Stimulated activated CD8-positive, alpha-beta memory T cell treated with anti-CD3 and anti-CD28 coated beads, Interleukin-12 subunit alpha, Interleukin-12 subunit beta, amount 100 ng/mL, for 24 hours (primary cell): Measurements from ENCODE around the gene BCL7C.

ENCODE experiments used
- DNase-seq: peaks from one replicate; pipeline ENCODE4 v3.0.0-alpha.2; 2020; ENCODE audit errors: extremely low read depth

BCL7C gene

DNA sequence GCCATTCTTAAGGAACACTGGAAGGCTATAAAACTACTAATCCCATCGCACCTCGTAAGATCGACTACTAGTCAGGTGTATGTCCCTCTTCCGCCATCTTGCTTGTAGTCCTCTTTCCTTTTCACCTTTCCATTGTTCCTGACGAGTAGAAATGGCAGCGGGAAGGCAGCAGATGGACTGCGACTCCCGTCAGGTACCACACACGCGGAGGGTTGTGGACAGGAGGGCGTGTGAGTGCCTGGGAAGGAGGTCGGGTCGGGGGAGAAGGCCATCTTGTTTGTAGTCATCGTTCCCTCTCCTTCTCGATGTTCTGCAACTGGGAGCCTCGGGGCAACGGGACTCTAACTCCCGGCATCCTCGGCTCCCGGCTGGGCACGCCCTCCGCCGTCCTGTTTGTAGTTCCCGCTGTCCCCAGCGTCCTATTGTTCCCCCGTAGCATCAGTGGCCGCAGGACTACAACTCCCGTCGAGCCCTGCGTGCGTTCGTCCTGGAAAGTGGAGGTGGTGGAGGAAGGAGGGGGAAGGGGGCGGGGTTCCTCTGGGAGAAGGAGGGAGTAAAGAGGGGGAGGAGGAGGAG lies 29.2 kb upstream of the BCL7C start:
- peak; percentile 92 for DNase-seq

DNA sequence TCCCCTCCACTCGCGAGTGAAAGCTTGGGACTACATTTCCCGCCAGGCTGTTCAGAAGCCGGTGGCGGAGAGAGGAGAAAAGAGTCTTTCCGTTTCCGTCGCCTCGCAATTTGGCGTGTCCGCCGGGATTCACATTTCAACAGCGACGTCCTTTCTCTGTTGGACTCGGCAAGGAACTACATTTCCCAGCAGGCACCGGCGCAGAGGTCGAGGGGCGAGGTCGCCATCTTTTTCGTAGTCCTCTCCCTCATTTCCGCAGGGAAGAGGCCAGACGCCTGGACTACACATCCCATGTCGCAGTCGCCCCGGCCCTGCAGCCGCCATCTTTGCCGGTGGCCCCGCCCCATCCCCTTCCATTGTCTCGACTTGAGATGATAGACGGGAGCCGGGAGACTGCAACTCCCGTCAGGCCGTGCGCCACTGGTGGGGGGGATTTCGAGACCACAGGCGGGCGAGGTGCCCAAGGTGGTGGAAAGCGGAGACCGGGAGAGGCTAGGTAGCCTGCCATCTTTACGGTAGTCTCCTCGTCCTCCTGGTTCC lies 28.6 kb upstream of the BCL7C start:
- DNase-seq = peak; percentile 99

- peak; percentile 72 for DNase-seq
These were observed 28.0 kb upstream of the BCL7C start for GRCh38 chr16:30921748-30922419.

GRCh38 chr16:30921459-30921747 lies 27.5 kb upstream of the BCL7C start:
- no peak for DNase-seq

- no peak for DNase-seq
These were observed 27.0 kb upstream of the BCL7C start for GRCh38 chr16:30920891-30921290.

DNA sequence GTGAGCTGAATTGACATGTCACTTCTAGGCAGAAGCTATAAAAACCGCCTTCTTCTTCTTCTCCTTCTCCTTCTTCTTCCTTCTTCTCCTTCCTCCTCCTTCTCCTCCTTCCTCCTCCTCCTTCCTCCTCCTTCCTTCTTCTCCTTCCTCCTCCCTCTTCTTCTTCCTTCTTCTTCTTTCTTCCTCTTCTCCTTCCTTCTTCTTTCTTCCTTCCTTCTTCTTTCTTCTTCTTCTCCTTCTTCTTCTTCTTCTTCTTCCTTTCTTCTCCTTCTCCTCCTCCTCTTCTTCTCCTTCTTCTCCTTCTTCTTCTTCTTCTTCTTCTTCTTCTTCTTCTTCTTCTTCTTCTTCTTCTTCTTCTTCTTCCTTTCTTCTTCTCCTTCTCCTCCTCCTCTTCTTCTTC lies 24.7 kb upstream of the BCL7C start:
- no peak for DNase-seq

DNA sequence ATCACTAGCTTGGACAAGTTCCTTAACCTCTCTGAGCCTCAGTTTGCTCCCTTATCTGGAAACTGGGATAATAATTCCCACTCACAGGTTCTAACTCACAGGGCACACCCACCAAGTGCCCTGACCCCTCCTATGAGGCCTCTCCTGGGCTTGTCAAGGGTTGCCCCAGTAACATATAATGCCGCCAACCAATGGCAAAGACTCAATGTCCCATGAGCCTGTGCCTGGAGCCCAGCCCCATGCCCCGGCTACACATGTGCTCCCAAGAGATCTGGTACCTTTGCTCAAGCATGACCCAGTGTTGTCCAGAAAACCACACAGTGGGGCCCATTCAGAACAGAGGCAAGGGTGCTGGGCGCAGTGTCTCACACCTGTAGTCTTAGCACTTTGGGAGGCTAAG lies 21.0 kb upstream of the BCL7C start:
- no peak for DNase-seq

DNA sequence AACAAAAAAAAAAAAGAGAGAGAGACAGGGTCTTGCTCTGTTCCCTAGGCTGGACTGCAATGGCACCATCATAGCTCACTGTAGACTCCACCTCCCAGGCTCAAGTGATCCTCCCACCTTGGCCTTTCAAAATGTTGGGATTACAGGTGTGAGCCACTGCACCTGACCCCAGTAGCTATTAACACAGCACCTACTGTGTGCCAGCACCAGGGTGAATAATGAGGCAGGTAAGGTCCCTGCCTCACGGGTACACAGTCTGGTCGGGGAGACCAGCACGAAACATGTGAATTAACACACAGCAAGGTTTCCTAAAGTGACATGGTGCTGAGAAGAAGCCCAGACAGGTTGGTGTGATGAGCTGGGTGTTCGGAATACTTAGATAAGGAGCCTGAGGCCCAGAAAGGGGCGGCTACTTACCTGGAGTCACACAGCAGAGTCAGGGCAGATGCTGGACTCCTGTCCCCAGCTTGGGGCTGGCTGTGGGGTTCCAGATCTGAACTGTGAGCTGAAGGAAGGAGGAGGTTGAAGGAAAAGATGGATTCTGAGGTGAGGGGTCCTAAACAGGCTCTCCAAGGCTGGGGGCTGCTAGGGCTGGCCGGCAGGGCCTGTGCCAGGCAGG lies 19.0 kb upstream of the BCL7C start:
- DNase-seq = no peak

DNA sequence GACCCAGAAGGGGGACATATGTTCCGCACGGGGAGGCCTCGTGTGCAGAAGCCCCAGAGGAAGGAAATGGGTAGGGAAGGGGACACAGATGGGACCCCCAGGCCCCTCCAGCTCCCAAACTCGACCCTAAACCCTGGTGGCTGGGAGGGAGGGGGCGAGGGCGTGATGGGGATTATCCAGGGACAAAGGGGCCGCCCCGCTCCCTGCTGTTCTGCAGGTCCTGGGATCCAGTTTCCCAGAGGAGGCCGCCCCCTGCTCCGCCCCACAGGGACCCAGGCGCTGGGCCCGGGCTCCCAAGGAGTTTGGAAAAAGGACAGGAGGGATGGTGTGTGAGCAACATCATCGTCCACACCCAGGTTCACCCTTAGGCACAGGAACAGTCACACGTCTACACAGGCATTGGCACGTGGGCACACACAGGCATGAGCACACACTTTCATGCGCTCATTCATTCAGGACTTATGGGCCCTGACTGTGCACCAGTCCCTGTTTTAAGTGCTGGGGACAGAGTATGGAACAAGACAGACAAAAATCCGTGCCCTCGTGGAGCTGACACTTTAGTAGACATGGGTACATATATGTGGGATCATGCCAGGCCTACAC lies 16.7 kb upstream of the BCL7C start:
- no peak for DNase-seq

- no peak for DNase-seq
These were observed 13.2 kb upstream of the BCL7C start for GRCh38 chr16:30907064-30907463.

DNA sequence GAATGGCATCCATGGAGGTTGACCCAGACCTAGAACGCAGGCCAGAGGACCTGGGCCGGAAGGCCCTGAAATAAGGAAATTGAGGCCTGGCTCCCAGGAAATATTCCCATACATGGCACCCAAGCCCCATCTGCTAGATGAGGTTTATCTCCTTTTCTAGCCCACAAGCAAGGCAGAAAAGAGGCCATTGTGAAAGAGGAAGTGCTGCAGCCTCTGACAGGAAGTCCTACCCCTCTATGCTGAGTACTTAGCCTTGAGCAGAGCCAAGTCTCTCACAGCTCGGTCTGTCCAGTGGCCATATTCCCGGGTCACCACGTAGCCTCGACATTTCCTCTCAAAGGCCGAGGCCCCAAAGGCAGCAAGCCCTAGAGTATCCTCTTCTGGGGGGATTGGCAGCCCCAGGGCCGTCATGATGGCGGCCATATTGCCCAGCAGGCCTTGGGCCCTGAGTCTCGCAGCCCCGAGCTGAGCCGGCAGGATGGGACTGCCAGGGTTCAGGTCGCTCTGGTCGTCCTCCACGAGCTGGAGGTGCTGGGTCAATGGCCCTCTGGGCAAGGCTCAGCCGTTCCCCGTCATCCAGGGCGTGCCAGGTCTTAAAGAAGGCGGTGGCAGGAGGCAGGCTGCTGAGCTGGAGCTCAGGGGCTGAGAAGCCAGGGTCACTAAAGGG lies 10.4 kb upstream of the BCL7C start:
- DNase-seq = no peak

GRCh38 chr16:30903596-30903995 lies 9.7 kb upstream of the BCL7C start:
- DNase-seq = no peak

DNA sequence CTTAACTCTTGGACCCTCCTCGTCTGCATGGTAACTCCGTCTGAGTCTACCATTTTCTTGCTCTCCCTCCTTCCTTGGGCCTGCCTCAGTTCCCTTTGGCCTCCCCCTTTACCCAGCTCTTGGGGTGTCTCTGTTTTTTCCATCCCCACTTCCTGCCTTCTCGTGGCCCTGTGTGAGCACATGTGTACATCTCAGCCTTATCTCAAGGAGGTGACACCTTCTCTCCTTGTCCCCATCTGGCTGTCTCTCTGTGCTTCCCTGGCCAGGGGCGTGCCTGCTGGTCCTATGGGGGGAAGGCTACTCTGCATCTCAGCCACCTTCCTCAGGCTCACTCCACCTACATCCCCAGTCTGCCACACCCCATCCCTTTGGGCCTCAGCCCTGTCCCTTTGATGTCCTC lies 9.1 kb upstream of the BCL7C start:
- DNase-seq = no peak

DNA sequence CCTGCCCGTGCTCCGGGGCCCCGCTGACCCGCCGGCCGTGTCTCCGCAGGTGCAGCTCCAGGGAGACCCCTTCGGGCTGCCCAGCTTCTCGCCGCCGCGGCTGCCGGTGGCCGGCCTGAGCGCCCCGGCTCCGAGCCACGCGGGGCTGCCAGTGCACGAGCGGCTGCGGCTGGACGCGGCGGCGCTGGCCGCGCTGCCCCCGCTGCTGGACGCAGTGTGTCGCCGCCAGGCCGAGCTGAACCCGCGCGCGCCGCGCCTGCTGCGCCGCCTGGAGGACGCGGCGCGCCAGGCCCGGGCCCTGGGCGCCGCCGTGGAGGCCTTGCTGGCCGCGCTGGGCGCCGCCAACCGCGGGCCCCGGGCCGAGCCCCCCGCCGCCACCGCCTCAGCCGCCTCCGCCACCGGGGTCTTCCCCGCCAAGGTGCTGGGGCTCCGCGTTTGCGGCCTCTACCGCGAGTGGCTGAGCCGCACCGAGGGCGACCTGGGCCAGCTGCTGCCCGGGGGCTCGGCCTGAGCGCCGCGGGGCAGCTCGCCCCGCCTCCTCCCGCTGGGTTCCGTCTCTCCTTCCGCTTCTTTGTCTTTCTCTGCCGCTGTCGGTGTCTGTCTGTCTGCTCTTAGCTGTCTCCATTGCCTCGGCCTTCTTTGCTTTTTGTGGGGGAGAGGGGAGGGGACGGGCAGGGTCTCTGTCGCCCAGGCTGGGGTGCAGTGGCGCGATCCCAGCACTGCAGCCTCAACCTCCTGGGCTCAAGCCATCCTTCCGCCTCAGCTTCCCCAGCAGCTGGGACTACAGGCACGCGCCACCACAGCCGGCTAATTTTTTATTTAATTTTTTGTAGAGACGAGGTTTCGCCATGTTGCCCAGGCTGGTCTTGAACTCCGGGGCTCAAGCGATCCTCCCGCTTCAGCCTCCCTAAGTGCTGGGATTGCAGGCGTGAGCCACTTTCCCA lies 8.4 kb upstream of the BCL7C start:
- DNase-seq = no peak

- DNase-seq = no peak
These were observed 7.5 kb upstream of the BCL7C start for GRCh38 chr16:30901201-30902028.

- no peak for DNase-seq
These were observed 6.7 kb upstream of the BCL7C start for GRCh38 chr16:30900588-30900987.

DNA sequence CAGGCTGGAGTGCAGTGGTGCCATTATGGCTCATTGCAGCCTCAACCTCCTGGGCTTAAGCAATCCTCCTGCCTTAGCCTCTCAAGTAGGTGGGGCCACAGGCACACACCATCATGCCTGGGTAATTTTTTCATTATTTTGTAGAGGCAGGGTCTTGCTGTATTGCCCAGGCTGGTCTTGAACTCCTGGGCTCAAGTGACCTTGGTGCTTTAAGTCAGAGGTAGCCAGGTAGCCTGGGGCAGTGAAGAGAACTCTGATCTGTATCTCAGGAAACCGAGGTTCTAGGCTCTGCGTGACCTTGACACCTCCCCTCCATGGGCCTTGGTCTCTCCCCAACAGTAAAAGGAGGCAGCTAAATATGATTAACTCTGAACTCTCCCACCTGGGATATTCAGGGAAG lies 5.9 kb upstream of the BCL7C start:
- no peak for DNase-seq

DNA sequence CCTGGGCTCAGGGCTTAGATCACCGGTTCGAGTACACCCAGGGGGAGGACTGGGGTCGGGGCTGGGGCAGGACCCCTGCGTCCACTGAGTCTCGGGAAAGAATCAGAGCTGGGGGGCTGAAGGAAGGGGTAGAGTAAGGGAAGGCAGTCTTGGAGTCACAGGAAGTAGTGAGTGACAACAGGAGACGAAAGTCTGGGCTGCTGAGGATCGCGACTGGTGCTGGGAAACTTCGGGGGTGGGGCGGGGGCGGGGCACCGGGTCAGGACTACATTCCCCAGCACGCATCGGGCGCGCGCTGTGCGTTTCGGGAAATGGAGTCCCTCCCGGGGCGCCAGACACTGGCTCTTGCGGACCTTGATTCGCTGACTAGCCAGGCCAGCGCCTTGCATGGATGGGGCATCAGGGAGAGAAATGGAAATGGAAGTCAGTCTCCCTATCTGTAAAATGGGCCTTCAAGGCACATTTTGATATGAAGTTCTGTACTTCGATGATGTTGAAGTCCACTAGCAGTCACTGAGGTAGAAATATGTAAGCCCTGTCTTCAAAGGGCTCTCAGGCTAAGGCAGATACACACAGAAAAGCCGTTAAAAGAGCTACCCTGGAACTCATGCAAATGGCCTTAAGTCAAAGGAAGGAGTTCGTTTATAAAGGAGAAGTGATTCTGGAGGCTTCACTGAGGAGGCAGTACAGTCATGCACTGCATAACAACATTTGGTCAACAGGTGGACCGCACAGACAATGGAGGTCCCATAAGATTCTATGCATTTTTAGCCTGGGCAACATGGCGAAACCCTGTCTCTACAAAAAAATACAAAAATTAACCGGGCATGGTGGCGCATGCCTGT lies 3.2 kb upstream of the BCL7C start:
- peak; percentile 60 for DNase-seq

GRCh38 chr16:30896261-30896888 lies 2.5 kb upstream of the BCL7C start, which contains the start of gene CTF1:
Gene CTF1 (plus strand): TSS chr16:30896614. CDS start chr16:30896644, 30 bp downstream.
- DNase-seq = no peak
